Measurements from ENCODE around the gene SCTR.

Gene SCTR

GRCh38 chr2:119523383-119523951 lies 816 bp downstream of the SCTR start:
- DNase-seq (ENCODE audit: low read depth) = no peak

GRCh38 chr2:119522671-119523070 lies 1.6 kb downstream of the SCTR start:
- DNase-seq (ENCODE audit: low read depth) = no peak

- DNase-seq (ENCODE audit: low read depth) = no peak
Observed at GRCh38 chr2:119521433-119522050, 2.7 kb downstream of the SCTR start.

- no peak for DNase-seq (ENCODE audit: low read depth)
Observed at GRCh38 chr2:119520696-119521432, 3.4 kb downstream of the SCTR start.

GRCh38 chr2:119519057-119519408 lies 5.2 kb downstream of the SCTR start:
- DNase-seq (ENCODE audit: low read depth) = no peak

- DNase-seq (ENCODE audit: low read depth) = no peak
Observed at GRCh38 chr2:119518401-119519056, 5.8 kb downstream of the SCTR start.

- DNase-seq (ENCODE audit: low read depth) = peak; percentile 43
Observed at GRCh38 chr2:119517433-119517832, 6.8 kb downstream of the SCTR start.

GRCh38 chr2:119516121-119516520 lies 8.2 kb downstream of the SCTR start:
- no peak for DNase-seq (ENCODE audit: low read depth)

- no peak for DNase-seq (ENCODE audit: low read depth)
Observed at GRCh38 chr2:119513832-119514231, 10.5 kb downstream of the SCTR start.

- no peak for DNase-seq (ENCODE audit: low read depth)
Observed at GRCh38 chr2:119512946-119513345, 11.3 kb downstream of the SCTR start.

GRCh38 chr2:119511989-119512388 lies 12.3 kb downstream of the SCTR start:
- no peak for DNase-seq (ENCODE audit: low read depth)

GRCh38 chr2:119508756-119509155 lies 15.5 kb downstream of the SCTR start:
- DNase-seq (ENCODE audit: low read depth) = no peak

GRCh38 chr2:119496682-119497081 lies 27.6 kb downstream of the SCTR start:
- no peak for DNase-seq (ENCODE audit: low read depth)

- no peak for DNase-seq (ENCODE audit: low read depth)
Observed at GRCh38 chr2:119495948-119496347, 28.3 kb downstream of the SCTR start.

- DNase-seq (ENCODE audit: low read depth) = no peak
Observed at GRCh38 chr2:119494163-119494790, 30.0 kb downstream of the SCTR start.

GRCh38 chr2:119491776-119492525 lies 32.3 kb downstream of the SCTR start:
- peak; percentile 83 for DNase-seq (ENCODE audit: low read depth)

- no peak for DNase-seq (ENCODE audit: low read depth)
Observed at GRCh38 chr2:119490653-119491195, 33.6 kb downstream of the SCTR start.

- no peak for DNase-seq (ENCODE audit: low read depth)
Observed at GRCh38 chr2:119490106-119490505, 34.2 kb downstream of the SCTR start.

GRCh38 chr2:119489232-119489952 lies 34.9 kb downstream of the SCTR start:
- no peak for DNase-seq (ENCODE audit: low read depth)

- no peak for DNase-seq (ENCODE audit: low read depth)
Observed at GRCh38 chr2:119488245-119489214, 35.8 kb downstream of the SCTR start.
